Measurements from ENCODE around the gene DDX42. TPM values are rescaled to one million over a fixed set of nuclear protein-coding genes. Genes with fewer than 3 reads are reported as not detected.

DDX42 gene
- total RNA-seq, 1 donor from 2014 or later = 104 TPM

DNA sequence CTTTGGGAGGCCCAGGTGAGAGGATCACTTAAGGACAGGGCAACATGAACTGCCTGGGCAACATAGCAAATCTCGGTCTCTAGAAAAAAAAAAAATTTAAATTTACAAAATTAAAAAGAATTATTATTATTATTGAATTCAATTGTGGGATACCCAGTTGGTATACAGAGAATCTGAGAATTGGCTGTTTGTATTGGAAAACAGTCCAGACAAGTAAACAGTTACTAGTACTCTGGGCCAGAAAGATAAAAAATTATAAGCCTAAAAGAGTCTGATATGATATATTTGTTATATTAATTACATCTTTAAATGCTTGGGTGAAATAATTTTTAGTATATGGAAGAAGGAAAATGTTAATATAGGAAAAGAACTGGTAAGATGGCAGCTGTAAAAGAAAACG, 15.5 kb upstream of the DDX42 start:
- Histone ChIP-seq H3K79me2 (ENCODE audit: low read depth) (no peaks in the 10 kb centered on the region), H3K9ac (no peak overlapping the region), H3K36me3 (peaks cover 14% of the 10 kb centered on the region), H3K9me3 (ENCODE audit: low read depth) (no peaks in the 10 kb centered on the region), H2AFZ (replicated peaks) (no peak overlapping the region), H3K4me3 (no peak overlapping the region), H4K20me1 (ENCODE audit: low read depth) (no peaks in the 10 kb centered on the region), H3K4me2 (no peak overlapping the region), H3K27me3 (no peaks in the 10 kb centered on the region), H3F3A (ENCODE audit: low read depth) (no peaks in the 10 kb centered on the region), H3K27ac (no peak overlapping the region), H3K4me1 (no peaks in the 10 kb centered on the region)
- Mint-ChIP-seq H3K9me3 (no peaks in the 10 kb centered on the region), H3K27me3 (ENCODE audit: insufficient read depth, low read depth) (no peaks in the 10 kb centered on the region), H3K36me3 (peaks cover 25% of the 10 kb centered on the region), H3K4me1 (no peaks in the 10 kb centered on the region), H3K27ac (no peak overlapping the region), H3K4me3 (no peak overlapping the region)
- no peak for DNase-seq (ENCODE audit: low spot score)
- TF ChIP-seq, protein P1, sequence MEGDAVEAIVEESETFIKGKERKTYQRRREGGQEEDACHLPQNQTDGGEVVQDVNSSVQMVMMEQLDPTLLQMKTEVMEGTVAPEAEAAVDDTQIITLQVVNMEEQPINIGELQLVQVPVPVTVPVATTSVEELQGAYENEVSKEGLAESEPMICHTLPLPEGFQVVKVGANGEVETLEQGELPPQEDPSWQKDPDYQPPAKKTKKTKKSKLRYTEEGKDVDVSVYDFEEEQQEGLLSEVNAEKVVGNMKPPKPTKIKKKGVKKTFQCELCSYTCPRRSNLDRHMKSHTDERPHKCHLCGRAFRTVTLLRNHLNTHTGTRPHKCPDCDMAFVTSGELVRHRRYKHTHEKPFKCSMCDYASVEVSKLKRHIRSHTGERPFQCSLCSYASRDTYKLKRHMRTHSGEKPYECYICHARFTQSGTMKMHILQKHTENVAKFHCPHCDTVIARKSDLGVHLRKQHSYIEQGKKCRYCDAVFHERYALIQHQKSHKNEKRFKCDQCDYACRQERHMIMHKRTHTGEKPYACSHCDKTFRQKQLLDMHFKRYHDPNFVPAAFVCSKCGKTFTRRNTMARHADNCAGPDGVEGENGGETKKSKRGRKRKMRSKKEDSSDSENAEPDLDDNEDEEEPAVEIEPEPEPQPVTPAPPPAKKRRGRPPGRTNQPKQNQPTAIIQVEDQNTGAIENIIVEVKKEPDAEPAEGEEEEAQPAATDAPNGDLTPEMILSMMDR (IDR thresholded peaks at IDR 0.05) = no peak
- TF ChIP-seq EZH2phosphoT487 (IDR thresholded peaks at IDR 0.05) (no peak), EZH2 (IDR thresholded peaks at IDR 0.05) (no peak)

- no peak overlapping the region for H2AFZ ChIP-seq (replicated peaks)
- H3K27ac ChIP-seq = no peak overlapping the region
- no peak overlapping the region for H3K4me3 Mint-ChIP-seq
- H3K36me3 Mint-ChIP-seq = peaks cover 29% of the 10 kb centered on the region
- no peak overlapping the region for H3K27ac Mint-ChIP-seq
- no peaks in the 10 kb centered on the region for H3K9me3 Mint-ChIP-seq
- H3K4me3 ChIP-seq = no peak overlapping the region
- peaks cover 1% of the 10 kb centered on the region for H4K20me1 ChIP-seq (ENCODE audit: low read depth)
- H3K9me3 ChIP-seq (ENCODE audit: low read depth) = no peaks in the 10 kb centered on the region
- no peak for DNase-seq (ENCODE audit: low spot score)
- no peaks in the 10 kb centered on the region for H3K4me1 Mint-ChIP-seq
- TF ChIP-seq EZH2 (IDR thresholded peaks at IDR 0.05) (no peak), EZH2phosphoT487 (IDR thresholded peaks at IDR 0.05) (no peak)
- TF ChIP-seq, protein P1 (IDR thresholded peaks at IDR 0.05) = no peak
- H3F3A ChIP-seq (ENCODE audit: low read depth) = no peaks in the 10 kb centered on the region
- H3K27me3 ChIP-seq = no peaks in the 10 kb centered on the region
- H3K4me2 ChIP-seq = no peak overlapping the region
- no peaks in the 10 kb centered on the region for H3K4me1 ChIP-seq
- peaks cover 17% of the 10 kb centered on the region for H3K79me2 ChIP-seq (ENCODE audit: low read depth)
- H3K36me3 ChIP-seq = peaks cover 14% of the 10 kb centered on the region
- no peak overlapping the region for H3K9ac ChIP-seq
- no peaks in the 10 kb centered on the region for H3K27me3 Mint-ChIP-seq (ENCODE audit: insufficient read depth, low read depth)
These were observed 13.0 kb upstream of the DDX42 start for GRCh38 chr17:63760771-63761539.

- H3K36me3 Mint-ChIP-seq = peaks cover 23% of the 10 kb centered on the region
- H3K36me3 ChIP-seq = peaks cover 12% of the 10 kb centered on the region
These were observed 11.6 kb upstream of the DDX42 start for GRCh38 chr17:63762161-63763078.

More at GRCh38 chr17:63762161-63763078, 11.6 kb upstream of the DDX42 start:
- no peaks in the 10 kb centered on the region for H3K4me1 ChIP-seq
- no peaks in the 10 kb centered on the region for H3K9me3 Mint-ChIP-seq
- no peak overlapping the region for H3K4me3 ChIP-seq
- peaks cover 10% of the 10 kb centered on the region for H4K20me1 ChIP-seq (ENCODE audit: low read depth)
- H3K4me1 Mint-ChIP-seq = no peaks in the 10 kb centered on the region
- TF ChIP-seq, protein P1 (IDR thresholded peaks at IDR 0.05) = no peak
- TF ChIP-seq EZH2phosphoT487 (IDR thresholded peaks at IDR 0.05) (no peak), EZH2 (IDR thresholded peaks at IDR 0.05) (no peak)
- peaks cover 31% of the 10 kb centered on the region for H3K79me2 ChIP-seq (ENCODE audit: low read depth)
- H3K27me3 ChIP-seq = no peaks in the 10 kb centered on the region
- H3K27me3 Mint-ChIP-seq (ENCODE audit: insufficient read depth, low read depth) = no peaks in the 10 kb centered on the region
- H3K9ac ChIP-seq = no peak overlapping the region
- no peak overlapping the region for H3K4me2 ChIP-seq
- H3K27ac Mint-ChIP-seq = no peak overlapping the region
- no peaks in the 10 kb centered on the region for H3K9me3 ChIP-seq (ENCODE audit: low read depth)
- no peak for DNase-seq (ENCODE audit: low spot score)
- H3K4me3 Mint-ChIP-seq = no peak overlapping the region
- no peaks in the 10 kb centered on the region for H3F3A ChIP-seq (ENCODE audit: low read depth)
- no peak overlapping the region for H2AFZ ChIP-seq (replicated peaks)
- no peak overlapping the region for H3K27ac ChIP-seq
